Iris pigment epithelial cell (primary cell): ENCODE measurements around the gene PLXNC1.
"Not testable (repeated sequence)": the region's sequence is repeated elsewhere in the genome, so short reads cannot be mapped to it uniquely, and the experiment has no call there.

ENCODE experiments used
- DNase-seq: peaks from one replicate; pipeline ENCODE4 v3.0.0-alpha.2; 2011; ENCODE audit warnings: low read depth

PLXNC1 gene

GRCh38 chr12:94297096-94297699 is 148.8 kb downstream of the PLXNC1 start:
- no peak for DNase-seq

- DNase-seq = no peak
Measured at GRCh38 chr12:94297876-94298505, 149.6 kb downstream of the PLXNC1 start.

DNA sequence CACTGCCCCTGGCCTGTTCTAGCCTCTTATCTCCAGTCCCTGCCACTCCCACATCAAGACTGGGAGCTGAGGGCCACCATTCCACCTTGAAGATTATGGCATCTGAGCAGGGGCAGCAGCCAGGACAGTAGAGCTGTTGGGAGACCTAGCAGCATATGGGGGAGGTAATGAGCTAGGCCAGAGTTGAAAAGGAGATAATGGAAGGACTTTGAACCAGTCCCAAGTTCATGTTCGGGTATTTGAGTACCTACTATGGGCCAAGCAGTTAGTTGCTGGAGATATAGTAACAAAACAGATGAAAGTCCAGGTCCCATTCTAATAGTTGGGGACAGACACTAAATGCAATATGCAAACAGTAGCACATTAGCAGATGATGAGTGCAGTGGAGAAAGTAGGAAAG is 151.5 kb downstream of the PLXNC1 start:
- no peak for DNase-seq

- DNase-seq = no peak
Measured at GRCh38 chr12:94304012-94304411, 155.6 kb downstream of the PLXNC1 start.

- DNase-seq = peak; percentile 82
Measured at GRCh38 chr12:94304566-94305061, 156.2 kb downstream of the PLXNC1 start.

- peak; percentile 92 for DNase-seq
Measured at GRCh38 chr12:94305130-94305957, 157.0 kb downstream of the PLXNC1 start.

DNA sequence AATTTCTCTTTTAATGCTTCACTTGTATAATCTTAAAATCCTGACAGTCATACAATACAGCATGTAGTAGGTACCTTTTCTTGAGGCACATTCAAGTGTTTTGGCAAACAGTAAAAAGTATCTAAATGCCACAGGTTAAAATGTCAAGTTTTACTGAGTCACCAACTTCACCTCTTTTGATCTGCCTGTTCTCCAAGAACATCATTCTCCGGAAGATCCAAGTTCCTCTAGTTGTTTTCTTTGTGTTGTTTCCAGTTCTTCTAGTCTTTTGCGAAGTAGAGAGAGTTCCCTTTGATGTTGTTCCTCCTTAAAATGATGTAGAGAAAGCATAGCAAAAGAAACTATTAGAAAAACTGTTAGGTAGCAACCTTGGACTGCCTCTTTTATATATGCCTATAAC is 160.2 kb downstream of the PLXNC1 start:
- DNase-seq = peak; percentile 43

DNA sequence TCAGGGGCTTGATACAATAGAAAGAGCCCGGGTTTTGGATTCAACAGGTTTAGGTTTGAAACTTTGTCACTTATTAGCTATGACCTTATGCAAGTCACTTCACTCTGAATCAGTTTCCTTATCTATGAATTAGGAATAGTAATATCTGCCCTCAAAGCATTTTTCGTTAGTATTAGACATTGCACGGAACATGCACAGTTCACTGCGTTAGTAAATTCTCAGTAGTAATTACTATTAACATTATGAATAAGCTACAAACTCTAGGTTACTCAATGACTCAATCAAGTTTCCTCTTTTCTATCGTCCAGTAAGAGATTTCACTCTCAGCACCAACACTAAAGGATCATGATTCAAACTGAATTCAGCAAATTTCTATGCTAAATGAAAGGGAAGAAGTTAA is 161.0 kb downstream of the PLXNC1 start:
- DNase-seq = no peak

DNA sequence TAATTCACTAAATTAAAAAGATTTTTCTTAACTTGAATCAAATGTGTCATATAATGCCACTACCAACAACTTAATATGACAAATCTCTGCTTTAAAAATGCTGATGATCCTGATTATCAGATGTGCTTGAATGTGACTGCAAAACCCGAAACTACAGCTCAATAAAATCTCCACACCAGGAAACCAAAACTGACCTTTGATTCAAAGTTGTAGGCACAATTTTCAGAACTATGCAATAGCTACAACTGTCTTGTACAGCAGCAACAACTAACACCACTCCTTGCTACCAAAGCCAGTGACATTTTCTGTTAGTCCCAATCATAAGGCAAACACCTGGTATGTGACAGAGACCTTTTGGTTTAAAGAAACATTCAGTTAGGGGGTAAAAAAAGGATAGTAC is 164.0 kb downstream of the PLXNC1 start:
- no peak for DNase-seq

- not testable (repeated sequence) for DNase-seq
Measured at GRCh38 chr12:94316600-94316999, 168.2 kb downstream of the PLXNC1 start.

- no peak for DNase-seq
Measured at GRCh38 chr12:94318181-94318580, 169.8 kb downstream of the PLXNC1 start.

DNA sequence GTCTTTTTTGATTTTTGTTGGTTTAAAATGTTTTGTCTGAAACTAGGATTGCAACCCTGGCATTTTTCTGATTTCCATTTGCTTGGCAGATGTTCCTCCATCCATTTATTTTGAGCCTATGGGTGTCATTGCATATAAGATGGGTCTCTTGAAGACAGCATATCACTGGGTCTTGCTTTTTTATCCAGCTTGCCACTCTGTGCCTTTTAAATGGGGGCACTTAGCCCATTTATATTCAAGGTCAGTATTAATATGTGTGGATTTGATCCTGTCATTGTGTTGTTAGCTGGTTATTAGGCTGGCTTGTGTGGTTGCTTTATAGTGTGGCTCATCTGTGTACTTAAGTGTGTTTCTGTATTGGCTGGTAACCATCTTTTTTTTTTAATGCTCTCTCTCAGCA is 171.7 kb downstream of the PLXNC1 start:
- no peak for DNase-seq

DNA sequence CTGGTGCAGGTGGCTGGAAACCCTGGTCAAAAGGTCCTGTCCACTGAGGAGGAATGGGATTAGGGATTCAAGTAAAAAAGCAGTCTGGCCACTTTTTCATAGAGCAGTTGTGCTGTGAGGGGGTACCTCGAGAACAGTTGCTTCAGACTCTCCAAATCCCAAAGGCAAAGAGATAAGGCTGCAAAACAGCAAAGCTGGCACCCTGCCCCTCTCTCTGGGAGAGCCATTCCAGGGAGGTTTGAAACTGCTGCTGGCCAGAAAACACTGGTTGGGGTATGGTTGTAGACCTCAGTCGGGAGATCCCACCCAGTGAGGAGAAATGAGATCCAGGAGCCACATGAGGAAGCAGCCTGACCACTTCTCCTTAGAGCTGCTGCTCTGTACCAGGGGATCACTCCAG is 174.0 kb downstream of the PLXNC1 start:
- DNase-seq = no peak

DNA sequence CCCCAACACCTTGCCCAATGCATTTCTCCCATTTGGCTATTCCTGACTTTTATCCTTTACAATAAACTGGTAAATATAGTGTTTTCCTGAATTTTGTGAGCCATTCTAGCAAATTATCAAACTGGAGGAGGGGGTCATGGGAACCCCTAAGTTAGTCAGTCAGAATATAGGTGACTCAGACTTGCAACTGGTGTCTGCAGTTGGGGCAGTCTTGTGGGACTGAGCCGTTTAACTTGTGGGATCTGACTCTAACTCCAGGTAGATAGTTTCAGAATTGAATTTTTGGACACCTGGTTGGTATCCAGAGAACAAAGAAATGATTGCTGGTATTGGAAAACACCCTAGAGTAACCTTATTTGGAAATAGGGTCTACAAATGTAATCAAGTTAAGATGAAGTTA is 177.9 kb downstream of the PLXNC1 start:
- no peak for DNase-seq

DNA sequence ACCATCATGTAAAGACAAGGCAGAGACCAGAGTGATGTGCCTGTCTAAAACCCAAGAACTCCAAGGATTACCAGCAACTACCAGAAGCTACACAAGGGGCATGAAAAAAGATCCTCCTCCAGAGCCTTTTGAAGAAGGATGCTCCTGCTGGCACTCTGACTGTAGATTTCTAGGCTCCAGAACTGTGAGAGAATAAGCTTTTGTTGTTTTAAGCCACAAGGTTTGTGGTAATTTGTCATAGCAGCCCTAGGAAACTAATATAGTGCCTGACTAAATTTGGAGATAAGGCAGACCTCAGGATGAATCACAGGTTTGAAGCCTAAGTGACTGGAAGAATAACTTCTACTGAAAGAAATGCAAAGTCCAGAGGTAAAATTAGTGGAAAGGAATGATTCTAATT is 178.3 kb downstream of the PLXNC1 start:
- DNase-seq = peak; percentile 93

DNA sequence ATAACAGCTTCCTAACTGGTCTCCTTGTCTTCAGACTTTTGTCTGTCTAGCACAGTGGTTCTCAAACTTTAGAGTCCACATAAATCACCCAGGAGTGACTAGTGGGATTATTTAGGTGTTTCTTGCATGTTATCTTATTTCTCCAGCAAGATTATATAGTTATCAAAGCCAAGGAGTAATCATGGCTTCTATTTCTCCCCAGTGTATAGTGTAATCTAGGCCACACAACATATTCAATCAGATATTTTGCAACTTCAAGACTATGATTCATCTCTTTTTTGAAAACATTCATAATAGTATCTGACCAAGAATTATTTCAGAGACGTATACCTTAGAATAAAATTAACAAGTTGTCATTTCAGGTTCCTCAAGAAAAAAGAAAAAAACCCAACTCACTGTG is 179.4 kb downstream of the PLXNC1 start:
- peak; percentile 65 for DNase-seq

- DNase-seq = peak; percentile 10
Measured at GRCh38 chr12:94329366-94329765, 181.0 kb downstream of the PLXNC1 start.

- DNase-seq = no peak
Measured at GRCh38 chr12:94333396-94333795, 185.0 kb downstream of the PLXNC1 start.

DNA sequence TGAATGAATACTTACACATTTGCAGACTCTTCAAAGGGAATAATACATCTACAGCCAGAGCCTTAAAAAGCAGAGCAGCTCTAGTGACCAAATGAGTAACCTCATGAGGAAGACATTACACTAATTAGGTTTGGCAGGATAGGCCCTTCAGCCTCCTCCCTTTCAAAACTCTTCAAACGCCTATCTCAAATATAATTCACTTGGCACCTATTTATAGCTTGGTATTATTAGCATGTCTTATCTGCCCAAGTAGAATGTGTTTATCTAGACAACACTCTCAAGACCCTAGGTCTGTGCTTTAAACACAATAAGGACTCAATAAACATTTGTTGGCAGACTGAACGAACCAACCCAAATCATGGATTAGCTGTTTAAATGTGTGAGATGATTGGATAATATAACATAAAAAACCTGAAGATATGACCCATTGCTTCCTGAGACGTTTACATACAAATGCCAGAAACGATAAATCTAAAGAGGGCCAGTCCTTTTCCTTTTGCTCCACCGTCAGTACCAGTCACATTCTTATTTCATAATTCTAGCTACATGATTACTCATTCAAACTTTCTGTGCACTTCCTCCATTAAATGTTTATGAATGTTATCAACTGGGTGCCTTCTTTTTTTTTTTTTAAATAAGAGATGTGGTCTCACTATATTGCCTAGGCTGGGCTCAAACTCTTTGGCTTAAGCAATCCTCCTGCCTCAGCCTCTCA is 188.0 kb downstream of the PLXNC1 start:
- peak; percentile 82 for DNase-seq

GRCh38 chr12:94338006-94338794 is 189.8 kb downstream of the PLXNC1 start:
- no peak for DNase-seq

- DNase-seq = no peak
Measured at GRCh38 chr12:94340573-94340972, 192.2 kb downstream of the PLXNC1 start.

GRCh38 chr12:94353130-94353529 is 204.8 kb downstream of the PLXNC1 start:
- no peak for DNase-seq
